GM19452 (cell line): Measurements from ENCODE around the gene KIAA0513.

Experiments
- ATAC-seq: cut with Tn5 transposase; IDR thresholded peaks from one replicate; pipeline ENCODE4 v1.9.1; 2021; ENCODE audit not compliant: unreplicated experiment

The KIAA0513 gene

GRCh38 chr16:85003725-85004586, 23.6 kb upstream of the KIAA0513 start:
- no peak for ATAC-seq

DNA sequence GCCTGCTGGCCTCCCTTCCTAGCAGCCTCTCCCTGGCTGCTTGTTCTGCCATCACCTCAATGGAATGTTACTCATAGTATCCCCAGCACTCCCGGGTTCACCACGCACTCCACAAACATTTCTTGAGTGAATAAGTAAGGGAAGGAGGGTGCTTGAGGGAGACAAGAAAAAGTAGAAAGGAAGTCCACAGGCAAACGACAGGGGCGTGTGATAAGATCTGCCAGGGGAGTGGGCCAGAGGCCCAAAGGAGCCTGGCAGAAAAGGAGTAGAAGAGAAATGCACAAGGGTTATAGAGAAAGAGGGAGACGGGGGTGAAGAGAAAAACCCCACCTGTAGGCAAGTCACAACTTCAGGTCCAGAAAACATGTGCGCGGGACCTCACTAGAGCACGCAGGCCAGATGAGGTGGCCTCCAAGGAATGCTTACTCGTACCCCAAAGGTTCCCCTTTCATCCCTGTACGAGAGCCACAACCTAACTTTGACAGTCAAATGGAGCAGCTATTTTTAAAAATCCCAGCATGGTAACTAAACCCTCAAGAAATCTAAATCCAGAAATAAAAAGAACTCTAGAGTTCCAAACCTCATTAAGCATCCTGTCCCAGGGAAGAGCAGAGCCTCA, 22.9 kb upstream of the KIAA0513 start:
- no peak for ATAC-seq

DNA sequence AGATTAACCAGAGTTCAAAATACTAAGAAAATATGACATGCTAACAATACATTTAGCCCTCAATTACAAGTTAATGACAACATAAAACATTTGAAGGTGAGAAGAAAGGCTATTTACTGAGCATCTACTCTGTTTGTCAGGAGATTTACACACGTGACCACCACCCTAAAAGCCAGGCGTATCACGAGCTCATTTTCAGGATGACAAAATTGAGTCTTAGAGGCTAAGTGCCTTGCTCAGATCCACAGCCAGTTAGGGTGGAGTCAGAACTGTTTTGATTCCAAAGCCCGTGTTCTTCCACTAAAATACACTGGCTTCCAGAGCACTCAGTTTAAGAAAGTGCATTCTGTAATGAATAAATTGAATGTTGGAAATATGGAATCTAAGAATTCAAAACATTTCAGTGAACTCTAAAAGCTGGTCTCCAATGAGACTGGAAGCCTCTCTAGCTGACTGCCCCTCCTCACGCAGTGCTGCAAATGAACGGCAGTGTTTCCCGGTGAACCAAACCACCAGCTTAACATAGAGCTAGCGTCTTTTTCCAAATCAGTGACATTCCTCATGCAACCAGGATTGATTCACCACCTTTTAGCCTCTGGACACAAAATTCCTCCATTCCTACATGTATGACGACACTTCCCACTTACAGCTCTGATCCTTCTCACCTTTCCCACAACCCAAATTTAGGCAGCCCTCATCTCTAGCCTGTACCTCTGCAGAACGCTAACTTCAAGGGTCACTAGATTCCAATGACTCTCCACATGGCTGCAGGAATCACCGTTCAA, 22.1 kb upstream of the KIAA0513 start:
- no peak for ATAC-seq

DNA sequence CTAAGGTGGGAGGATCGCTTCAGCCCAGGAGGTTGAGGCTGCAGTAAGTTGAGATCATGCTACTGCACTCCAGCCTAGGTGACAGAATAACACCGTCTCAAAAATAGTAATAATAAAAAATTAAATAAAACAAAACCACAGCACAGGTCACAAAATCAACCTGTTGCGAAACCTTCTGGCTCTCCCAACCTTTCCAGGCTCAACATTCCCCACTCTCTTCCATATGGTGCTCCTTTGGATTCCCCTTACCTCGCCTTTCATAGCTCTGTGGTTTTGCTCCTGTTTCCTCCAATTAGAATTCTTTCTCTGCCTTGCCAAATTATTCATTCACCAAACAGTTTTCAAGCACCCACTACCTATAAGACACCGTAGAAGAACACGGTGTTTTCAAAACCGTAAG, 21.0 kb upstream of the KIAA0513 start:
- ATAC-seq: no peak

DNA sequence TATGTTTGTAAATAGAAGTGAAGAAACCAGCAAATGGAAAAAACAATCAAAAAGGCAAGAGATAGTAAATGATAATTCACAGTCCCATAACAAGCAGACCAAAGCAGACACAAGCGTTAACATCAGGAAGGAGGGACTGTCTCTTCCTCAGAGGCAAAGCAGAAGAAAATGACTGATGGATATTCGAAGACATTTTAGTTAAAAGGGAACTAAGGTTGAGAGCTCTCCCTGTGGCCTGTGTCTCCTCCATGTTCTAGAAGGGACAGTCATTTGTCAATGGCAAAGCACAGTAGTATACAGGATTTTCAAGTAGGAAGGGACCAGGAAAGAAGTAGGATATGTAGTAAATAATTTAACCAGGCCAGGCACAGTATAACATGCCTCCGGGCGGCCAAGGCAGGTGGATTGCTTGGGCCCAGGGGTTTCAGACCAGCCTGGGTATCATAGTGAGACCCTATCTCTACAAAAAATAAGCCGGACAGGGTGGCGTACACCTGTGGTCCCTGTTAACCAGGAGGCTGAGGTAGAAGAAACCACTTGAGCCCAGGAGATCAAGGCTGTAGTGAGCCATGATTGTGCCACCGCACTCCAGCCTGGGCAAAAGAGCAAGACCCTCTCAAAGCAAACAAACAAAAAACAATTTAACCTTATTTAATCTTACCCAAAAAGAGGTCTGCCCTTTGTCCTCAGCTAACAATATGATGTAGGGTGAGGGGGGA, 19.9 kb upstream of the KIAA0513 start:
- no peak for ATAC-seq

- ATAC-seq: no peak
These were observed 19.3 kb upstream of the KIAA0513 start for GRCh38 chr16:85008271-85008670.

DNA sequence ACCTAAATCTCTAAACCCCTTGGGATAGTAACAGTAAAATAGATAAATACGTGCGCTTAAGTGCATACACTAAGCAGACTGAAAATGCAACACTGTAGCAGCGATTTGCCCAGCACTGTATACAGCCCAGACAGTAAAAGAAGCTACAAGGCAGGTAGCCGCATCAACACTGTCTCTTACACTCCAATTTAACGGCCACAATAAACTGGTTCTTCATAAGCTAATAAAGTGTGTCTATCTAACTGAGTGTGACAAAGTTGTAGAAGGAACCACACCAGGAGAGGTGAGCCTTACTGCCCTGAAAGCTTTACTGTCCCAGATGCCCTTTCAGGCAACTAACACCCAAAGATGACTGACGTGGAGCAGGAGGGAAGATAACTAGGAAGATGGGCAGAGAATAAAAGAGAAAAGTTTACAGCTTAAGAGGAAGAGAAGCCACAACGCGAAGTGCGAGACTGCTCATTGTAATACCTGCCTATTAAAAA, 17.1 kb upstream of the KIAA0513 start:
- peak; percentile 11 for ATAC-seq

DNA sequence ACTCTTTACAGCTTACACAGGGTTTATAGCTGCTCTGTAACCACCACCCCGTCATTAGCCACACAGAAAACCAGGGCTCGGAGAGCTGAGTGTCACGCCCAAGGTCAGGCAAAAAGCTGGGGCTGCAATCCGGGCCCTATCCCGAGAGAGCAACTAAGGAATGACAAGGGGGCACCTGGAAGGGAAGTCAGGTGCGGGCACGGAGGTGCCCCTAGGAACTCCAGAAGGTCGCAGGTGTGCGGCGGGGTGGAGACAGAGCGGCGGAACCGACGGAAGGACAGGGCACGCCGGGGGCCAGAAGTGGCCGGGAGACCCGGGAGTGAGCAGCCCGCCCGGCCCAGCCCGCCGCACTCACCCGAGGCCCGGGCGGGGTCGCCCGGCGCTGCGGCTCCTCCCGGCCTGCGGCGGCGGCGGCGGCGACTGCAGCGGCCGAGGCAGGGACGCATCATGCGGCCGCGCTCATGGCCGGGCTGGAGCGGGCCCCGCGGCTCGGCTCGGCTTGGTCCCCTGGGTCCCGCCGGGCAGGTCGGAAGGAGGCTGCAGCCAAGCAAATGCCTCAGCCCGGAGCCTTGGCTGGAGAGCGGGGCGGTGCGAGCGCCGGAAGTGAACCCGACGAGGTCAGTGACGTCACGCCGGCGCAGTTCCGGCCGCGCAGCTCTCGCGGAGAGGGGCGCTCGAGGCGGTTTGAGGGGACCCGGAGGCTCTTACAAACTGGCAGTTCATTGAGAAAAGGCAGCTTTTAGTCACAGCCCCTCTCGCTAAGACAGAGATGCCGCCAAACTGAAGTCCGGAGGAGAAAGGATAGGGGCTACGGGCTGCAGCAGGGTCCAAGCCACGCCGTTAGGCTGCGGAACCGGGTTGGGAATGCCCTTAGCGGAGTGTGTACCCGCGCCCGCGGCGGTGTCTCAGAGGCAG, 16.4 kb upstream of the KIAA0513 start, which contains the start of gene ZDHHC7:
Gene ZDHHC7, minus strand, starts transcription at position 605 of the 915 bp plus-strand sequence. CDS start 20,917 bp downstream, outside the sequence.
- peak; percentile 94 for ATAC-seq

DNA sequence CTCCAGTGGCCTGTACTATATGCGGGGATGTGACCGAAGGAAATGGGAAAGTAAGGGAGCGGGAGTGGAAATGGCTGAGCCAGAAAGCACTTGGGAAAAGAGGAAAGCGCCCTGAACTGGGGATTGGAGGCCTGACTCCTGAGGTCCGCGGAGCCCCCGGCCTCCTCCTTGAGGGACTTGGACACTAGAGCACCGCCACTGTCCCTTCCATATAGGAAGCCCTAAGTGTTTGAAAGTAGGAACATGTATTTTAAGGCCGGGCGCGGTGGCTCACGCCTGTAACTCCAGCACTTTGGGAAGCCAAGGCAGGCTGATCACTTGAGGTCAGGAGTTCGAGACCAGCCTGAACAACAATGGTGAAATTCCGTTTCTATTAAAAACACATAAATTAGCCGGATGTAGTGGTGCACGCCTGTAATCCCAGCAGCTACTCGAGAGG, 15.7 kb upstream of the KIAA0513 start:
- ATAC-seq: no peak

- ATAC-seq: no peak
These were observed 13.3 kb upstream of the KIAA0513 start for GRCh38 chr16:85014311-85014710.

DNA sequence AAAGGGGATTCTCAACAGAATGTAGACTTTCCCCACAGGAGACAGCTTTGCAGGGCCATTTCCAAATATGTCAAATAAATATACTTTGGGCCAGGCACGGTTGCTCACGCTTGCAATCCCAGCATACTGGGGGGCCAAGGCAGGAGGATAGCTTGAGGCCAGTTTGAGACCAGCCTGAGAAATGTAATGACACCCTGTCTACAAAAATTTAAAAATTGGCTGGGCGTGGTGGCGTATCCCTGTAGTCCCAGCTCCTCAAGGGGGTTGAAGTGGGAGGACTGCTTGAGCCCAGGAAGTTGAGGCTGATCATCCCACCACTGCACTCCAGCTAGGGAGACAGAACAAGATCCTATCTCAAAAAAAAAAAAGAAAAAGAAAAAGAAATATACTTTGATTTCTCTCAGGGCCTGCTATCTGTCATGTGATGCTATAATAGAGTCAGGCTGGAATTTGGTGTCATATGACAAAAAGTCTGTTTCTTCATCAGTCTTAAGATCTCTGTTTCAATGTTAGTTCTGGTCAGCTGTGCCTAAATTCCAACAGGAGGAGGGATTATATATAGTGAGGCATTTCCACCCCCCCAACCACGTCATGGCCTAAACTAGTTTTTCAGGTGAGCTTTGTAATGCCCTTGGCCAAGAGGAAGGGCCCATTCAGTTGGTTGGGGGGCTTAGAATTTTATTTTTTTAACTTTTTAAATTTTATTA, 12.0 kb upstream of the KIAA0513 start:
- ATAC-seq: no peak

DNA sequence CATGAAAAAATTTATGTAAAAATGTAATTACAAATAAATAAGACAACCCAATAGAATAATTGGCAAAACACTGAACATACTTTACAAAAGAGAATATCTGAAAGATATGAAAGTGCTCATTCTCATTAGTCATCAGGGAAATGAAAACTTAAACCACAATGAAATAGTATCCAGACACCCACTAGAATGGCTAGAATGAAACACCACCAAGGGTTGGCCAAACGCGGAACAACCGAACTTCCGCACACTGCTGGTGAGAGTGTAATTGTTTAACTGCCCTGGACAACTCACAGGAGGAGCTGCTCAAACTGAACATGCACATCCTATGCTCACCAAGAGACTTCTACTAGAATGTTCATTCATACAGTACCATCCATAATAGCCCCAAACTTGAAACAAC, 10.4 kb upstream of the KIAA0513 start:
- ATAC-seq: no peak

DNA sequence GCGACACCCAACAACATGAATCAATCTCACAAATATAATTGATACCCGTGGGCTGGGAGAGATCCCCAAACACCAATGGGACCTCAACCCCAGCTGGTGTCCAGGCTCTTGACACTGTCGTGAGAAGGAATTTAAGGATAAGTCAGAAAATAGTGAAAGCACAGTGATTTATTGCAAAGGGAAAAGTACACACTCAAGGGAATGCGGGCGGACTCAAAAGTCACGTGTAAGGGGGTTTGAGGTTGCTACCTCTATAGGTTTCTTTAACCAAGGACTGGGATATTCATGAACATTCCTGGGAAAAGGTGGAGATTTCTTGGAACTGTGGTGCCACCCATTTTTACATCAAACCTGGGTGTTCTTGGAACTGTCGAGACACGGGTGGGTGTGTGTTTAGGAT, 10.0 kb upstream of the KIAA0513 start:
- ATAC-seq: no peak

DNA sequence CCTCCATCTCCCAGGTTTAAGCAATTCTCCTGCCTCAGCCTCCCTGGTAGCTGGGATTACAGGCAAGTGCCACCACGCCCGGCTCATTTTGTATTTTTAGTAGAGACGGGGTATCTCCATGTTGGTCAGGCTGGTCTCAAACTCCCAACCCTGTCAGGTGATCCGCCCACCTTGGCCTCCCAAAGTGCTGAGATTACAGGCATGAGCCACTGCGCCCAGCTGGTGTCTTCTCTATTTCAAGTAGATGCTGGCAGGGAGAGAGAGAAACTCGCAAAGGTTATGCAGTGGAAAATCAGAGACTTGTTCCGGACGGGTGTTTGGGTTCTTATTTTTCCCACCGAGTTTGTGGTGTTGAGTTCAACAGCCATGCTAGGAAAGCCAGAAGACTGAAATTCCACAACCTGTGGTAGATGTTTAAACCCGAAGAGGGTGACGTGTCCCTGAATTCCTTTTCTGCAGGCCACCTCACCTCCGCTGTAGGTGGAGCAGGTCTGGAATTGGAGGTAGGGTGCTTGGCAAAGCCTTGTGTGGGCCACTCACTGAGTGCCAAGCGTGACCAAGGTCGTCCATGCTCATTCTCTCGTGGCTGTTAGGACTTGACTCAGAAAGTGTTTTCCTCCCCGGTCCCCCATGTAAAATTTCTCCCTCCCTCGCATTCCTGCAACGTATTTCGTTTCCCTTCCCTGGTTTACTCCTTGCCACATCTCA, 8.9 kb upstream of the KIAA0513 start:
- no peak for ATAC-seq

GRCh38 chr16:85019659-85020245, 7.8 kb upstream of the KIAA0513 start:
- ATAC-seq: no peak

- no peak for ATAC-seq
These were observed 1.6 kb upstream of the KIAA0513 start for GRCh38 chr16:85025781-85026653.

DNA sequence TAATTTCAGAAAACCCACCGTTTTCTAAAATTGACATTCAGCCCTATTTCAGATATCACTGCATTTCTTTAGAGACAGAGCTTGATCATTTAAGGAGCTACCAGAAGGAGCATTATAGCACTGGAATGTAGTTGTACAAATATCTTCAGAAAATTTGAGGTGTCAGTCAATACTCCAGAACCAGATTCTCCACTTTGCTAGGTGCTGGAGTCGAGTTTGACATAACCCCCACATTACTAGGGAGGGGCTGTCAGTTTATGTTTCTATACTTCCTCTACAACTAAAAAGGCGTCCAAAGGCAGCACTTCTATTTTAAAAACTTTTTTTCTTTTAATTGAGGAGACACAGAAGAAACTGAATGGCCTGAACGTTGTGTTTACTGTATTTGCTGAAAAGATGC, 892 bp upstream of the KIAA0513 start:
- ATAC-seq: no peak
